ENCODE data around the gene CDH13.

Gene CDH13

DNA sequence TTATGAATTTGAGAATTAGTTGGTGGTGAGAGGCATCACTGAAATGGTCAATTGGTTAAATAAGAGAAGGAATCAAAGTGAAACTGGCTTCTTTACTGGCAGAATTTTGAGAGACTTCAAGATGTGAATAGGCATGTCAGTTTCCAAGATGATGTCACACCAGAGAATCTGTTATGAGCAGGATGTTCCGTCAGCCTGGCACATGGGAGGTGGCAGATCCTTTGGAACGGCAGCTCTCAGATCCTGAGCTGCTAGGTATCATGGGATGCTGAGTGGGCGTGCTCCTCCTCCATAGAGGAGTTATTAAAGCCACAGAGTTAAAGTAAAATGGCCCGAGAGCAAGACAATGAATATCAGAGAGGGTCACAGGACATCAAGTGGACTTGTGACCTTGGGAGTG, 736.8 kb downstream of the CDH13 start:
- no peak overlapping the region for H3K4me3 ChIP-seq (replicated peaks; ENCODE audit: low read depth, low read length)
- TF ChIP-seq CTCF (IDR thresholded peaks at IDR 0.05; ENCODE audit: low read length, missing control alignments): no peak
- DNase-seq (ENCODE audit: low read depth): no peak

DNA sequence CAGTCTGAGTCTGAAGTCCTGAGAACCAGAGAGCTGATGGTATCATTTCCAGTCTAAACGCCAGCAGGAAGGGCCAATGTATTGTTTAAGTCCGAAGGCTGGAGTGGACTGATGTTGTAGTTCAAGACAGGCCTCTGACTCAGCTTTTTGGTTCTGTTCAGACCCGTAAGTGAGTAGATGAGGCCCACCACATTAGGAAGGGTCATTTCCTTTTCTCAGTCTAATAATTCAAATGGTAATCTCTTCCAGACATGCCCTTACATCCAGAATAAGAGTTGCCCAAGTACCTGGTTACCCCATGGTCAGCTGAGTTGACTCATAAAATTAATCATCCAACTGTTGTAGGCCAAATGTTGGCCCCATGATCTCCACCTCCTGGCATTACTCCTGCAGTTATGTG, 738.4 kb downstream of the CDH13 start:
- no peak overlapping the region for H3K4me3 ChIP-seq (replicated peaks; ENCODE audit: low read depth, low read length)
- TF ChIP-seq CTCF (IDR thresholded peaks at IDR 0.05; ENCODE audit: low read length, missing control alignments): no peak
- peak; percentile 51 for DNase-seq (ENCODE audit: low read depth)

- DNase-seq (ENCODE audit: low read depth): no peak
- no peak for TF ChIP-seq CTCF (IDR thresholded peaks at IDR 0.05; ENCODE audit: low read length, missing control alignments)
- no peak overlapping the region for H3K4me3 ChIP-seq (replicated peaks; ENCODE audit: low read depth, low read length)
Measured at GRCh38 chr16:83366228-83366627, 739.5 kb downstream of the CDH13 start.

DNA sequence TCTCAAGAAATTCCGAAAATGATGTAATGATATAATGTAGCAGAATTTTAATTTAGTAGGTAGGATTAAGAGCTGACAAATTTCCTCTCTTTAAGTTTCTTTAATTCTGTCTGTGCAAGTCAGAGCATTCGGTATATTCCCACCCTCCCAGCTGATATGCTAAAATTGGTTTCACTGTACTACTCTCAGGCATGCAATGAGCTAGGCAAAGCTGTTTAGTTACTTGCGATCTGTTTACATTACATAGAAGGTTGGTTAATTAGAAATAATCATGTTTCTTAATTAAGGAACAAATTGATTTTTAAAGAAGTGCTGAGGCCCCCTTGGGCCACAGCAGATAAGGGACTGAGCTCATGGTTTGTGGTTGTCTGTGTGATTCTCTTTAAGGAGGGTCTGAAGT, 748.2 kb downstream of the CDH13 start:
- no peak for DNase-seq (ENCODE audit: low read depth)
- no peak overlapping the region for H3K4me3 ChIP-seq (replicated peaks; ENCODE audit: low read depth, low read length)
- TF ChIP-seq CTCF (IDR thresholded peaks at IDR 0.05; ENCODE audit: low read length, missing control alignments): no peak

GRCh38 chr16:83389751-83390150, 763.0 kb downstream of the CDH13 start:
- TF ChIP-seq CTCF (IDR thresholded peaks at IDR 0.05; ENCODE audit: low read length, missing control alignments): no peak
- peak; percentile 3 for DNase-seq (ENCODE audit: low read depth)
- H3K4me3 ChIP-seq (replicated peaks; ENCODE audit: low read depth, low read length): no peak overlapping the region

- no peak overlapping the region for H3K4me3 ChIP-seq (replicated peaks; ENCODE audit: low read depth, low read length)
- no peak for TF ChIP-seq CTCF (IDR thresholded peaks at IDR 0.05; ENCODE audit: low read length, missing control alignments)
- no peak for DNase-seq (ENCODE audit: low read depth)
Measured at GRCh38 chr16:83390759-83391158, 764.0 kb downstream of the CDH13 start.

- TF ChIP-seq CTCF (IDR thresholded peaks at IDR 0.05; ENCODE audit: low read length, missing control alignments): no peak
- no peak overlapping the region for H3K4me3 ChIP-seq (replicated peaks; ENCODE audit: low read depth, low read length)
Measured at GRCh38 chr16:83392743-83393142, 766.0 kb downstream of the CDH13 start.

More at GRCh38 chr16:83392743-83393142, 766.0 kb downstream of the CDH13 start:
- no peak for DNase-seq (ENCODE audit: low read depth)

Data from fibroblast of pulmonary artery (primary cell).